Adrenal gland (tissue), 12 donors: Measurements from ENCODE around the gene BBX. TPM values are rescaled to one million over a fixed set of nuclear protein-coding genes. Genes with fewer than 3 reads are reported as not detected.

Experiments
- DNase-seq, 7 donors: peaks; one replicate each; pipeline ENCODE4 v3.0.0-alpha.2; 2019 to 2020
- H3K27ac ChIP-seq, 5 donors: fragments of 200-600 bp; sonication (generic) in 4 of 5; 1 replicate in 3 of 5; 2 replicates in 2 of 5; pipeline versions ENCODE4 v1.5.1 to v1.8.0; 2016 to 2020; ENCODE audit warnings: mild to moderate bottlenecking in 1 of 5
- H3K27me3 ChIP-seq: fragments of 200-600 bp; 2 replicates; pipeline ENCODE4 v1.8.0; 2021
- H3K36me3 ChIP-seq, 2 donors: fragments of 200-600 bp; replicated peaks in 1 of 2; 1 replicate in 1 of 2; 2 replicates in 1 of 2; pipeline versions ENCODE4 v1.5.1 to v1.8.0; 2018 to 2022
- H3K4me1 ChIP-seq, 2 donors: fragments of 200-600 bp; replicated peaks in 1 of 2; 1 replicate in 1 of 2; 2 replicates in 1 of 2; pipeline versions ENCODE4 v1.5.1 to v1.8.0; 2018 to 2021
- H3K4me3 ChIP-seq, 4 donors: fragments of 200-600 bp; sonication (generic) in 3 of 4; one replicate each; pipeline ENCODE4 v1.5.1; 2016 to 2018
- H3K9me3 ChIP-seq, 3 donors: fragments of 200-600 bp; sonication (generic) in 1 of 3; replicated peaks in 1 of 3; 1 replicate in 2 of 3; 2 replicates in 1 of 3; pipeline versions ENCODE4 v1.5.1 to v1.8.0; 2016 to 2021
- CTCF ChIP-seq, 6 experiments: fragments of 450-650 bp in 4 of 6; fragments of 200-600 bp in 2 of 6; sonication (generic) in 1 of 6; IDR thresholded peaks; 1 replicate in 5 of 6; 2 replicates in 1 of 6; pipeline versions ENCODE4 v1.5.1 to v1.8.0; 2016 to 2021; ENCODE audit warnings: antibody characterized with exemption in 6 of 6, mild to moderate bottlenecking in 2 of 6, moderate library complexity in 1 of 6
- POLR2A ChIP-seq, 2 donors: fragments of 450-650 bp; IDR thresholded peaks; one replicate each; pipeline ENCODE4 v1.6.1; 2017; ENCODE audit warnings: antibody characterized with exemption in 2 of 2, mild to moderate bottlenecking in 2 of 2, moderate library complexity in 1 of 2
- WGBS, 4 donors: extraction: QIAGEN DNeasy Blood & Tissue Kit in 2 of 4; methylation state at CpG; one replicate each; pipeline versions ENCODE4 v1.1.5 to v1.1.7; 2013 to 2017; 5-methylcytosine and 5-hydroxymethylcytosine counted together
- intact Hi-C, 2 donors: fragments of 100-400 bp; cut with DNase I; formaldehyde crosslinking; loops; one replicate each; pipeline versions ENCODE4 v1.14.1 to v1.15.0; 2022 to 2023
- polyA plus RNA-seq, 3 donors: library from polyadenylated mRNA; stranded (reverse); fragments of 200-250 nt in 2 of 3; fragments of 350-450 nt in 1 of 3; fragmentation: Illumina TruSeq in 1 of 3; extraction: RNeasy Lipid Tissue Mini Kit (QIAGEN cat#74804) in 1 of 3; gene quantifications; one replicate each; pipeline ENCODE4 v1.2.3, GENCODE V29; 2013 to 2014
- total RNA-seq, 9 donors: library from RNA; depleted of rRNA in 4 of 9; stranded (reverse); fragments of >200 nt in 4 of 9; fragments of 120-200 nt in 1 of 9; fragmentation: NEBNext Ultra II Directional in 1 of 9; extraction: Animal tissue kit (Norgen Biotek cat#: 25700) in 1 of 9; gene quantifications; one replicate each; pipeline versions ENCODE4 v1.1.0 to v1.2.4, GENCODE V29; 2013 to 2023
- donor health status: healthy with polysubstance abuse.
- donor health status: Bipolar disorder and iron deficiency.
- donor health status: DM: yes; HTN: yes; CAD: no.
- donor health status: DM: no; HTN: no; CAD: no.
- donor health status: DM: no; HTN: no; CAD: no.
- donor health status: DM: yes; HTN: yes; CAD: no.

Gene BBX
- total and polyA plus RNA-seq, 12 donors, result 12.8 to 208 (median 116) TPM

GRCh38 chr3:107666853-107667252 is 144.1 kb downstream of the BBX start:
- no peaks in the 10 kb centered on the region for H3K27me3 ChIP-seq
- TF ChIP-seq POLR2A (IDR thresholded peaks at IDR 0.05), result no peak
- no peak for TF ChIP-seq CTCF (IDR thresholded peaks at IDR 0.05)
- no peaks in the 10 kb centered on the region for H3K36me3 ChIP-seq
- no peak for DNase-seq
- no peak overlapping the region for H3K27ac ChIP-seq
- intact Hi-C loops, result no loop called here
- no peak overlapping the region for H3K4me3 ChIP-seq
- H3K9me3 ChIP-seq, result no peaks in the 10 kb centered on the region
- peaks cover 11 to 57% of the 10 kb centered on the region in 2 donors for H3K4me1 ChIP-seq
- 76 to 85% (median 83%) methylated on average over 2 of the region's 2 CpGs for WGBS, 4 donors

- Histone ChIP-seq H3K27ac (no peak overlapping the region), H3K36me3 (no peaks in the 10 kb centered on the region), H3K4me3 (no peak overlapping the region), H3K4me1 (peaks cover 10 to 42% of the 10 kb centered on the region in 2 donors), H3K27me3 (no peaks in the 10 kb centered on the region), H3K9me3 (no peaks in the 10 kb centered on the region)
- DNase-seq, result peak in 1 of 7 donors; percentile 26
- WGBS, 4 donors, result 71 to 79% (median 75%) methylated on average over 5 of the region's 5 CpGs
- intact Hi-C loops, result no loop called here
- TF ChIP-seq CTCF (IDR thresholded peaks at IDR 0.05) (no peak), POLR2A (IDR thresholded peaks at IDR 0.05) (no peak)
Measured at GRCh38 chr3:107668416-107668815, 145.7 kb downstream of the BBX start.

GRCh38 chr3:107668963-107669362 is 146.2 kb downstream of the BBX start:
- WGBS, 4 donors, result 86 to 89% (median 88%) methylated on average over 3 of the region's 3 CpGs
- Histone ChIP-seq H3K36me3 (no peaks in the 10 kb centered on the region), H3K4me1 (peaks cover 10 to 41% of the 10 kb centered on the region in 2 donors), H3K4me3 (no peak overlapping the region), H3K27me3 (no peaks in the 10 kb centered on the region), H3K9me3 (no peaks in the 10 kb centered on the region), H3K27ac (no peak overlapping the region)
- intact Hi-C loops, result no loop called here
- DNase-seq, result no peak
- TF ChIP-seq POLR2A (IDR thresholded peaks at IDR 0.05) (no peak), CTCF (IDR thresholded peaks at IDR 0.05) (no peak)

GRCh38 chr3:107669669-107670068 is 146.9 kb downstream of the BBX start:
- H3K9me3 ChIP-seq, result no peaks in the 10 kb centered on the region
- H3K4me3 ChIP-seq, result no peak overlapping the region
- intact Hi-C loops, result no loop called here
- H3K27me3 ChIP-seq, result no peaks in the 10 kb centered on the region
- 33 to 45% (median 44%) methylated on average over 1 of the region's 1 CpG for WGBS, 4 donors
- peak overlapping the region in 1 of 5 donors; percentile 4 for H3K27ac ChIP-seq
- peak in 4 of 7 donors; percentile 19 to 35 (median 24) for DNase-seq
- TF ChIP-seq POLR2A (IDR thresholded peaks at IDR 0.05), result no peak
- TF ChIP-seq CTCF (IDR thresholded peaks at IDR 0.05), result no peak
- no peaks in the 10 kb centered on the region for H3K36me3 ChIP-seq
- H3K4me1 ChIP-seq, result peaks cover 10 to 37% of the 10 kb centered on the region in 2 donors
